Measurements from ENCODE around the gene ABCC4. TPM values are rescaled to one million over a fixed set of nuclear protein-coding genes. Genes with fewer than 3 reads are reported as not detected.

ABCC4 gene
- total and polyA plus RNA-seq, 2 of the 13 experiments (the other 11 are each of a cell fraction or from before 2014, with no cell fraction given): 4.2 to 11.3 TPM

- TF ChIP-seq ARID3A (IDR thresholded peaks at IDR 0.05; ENCODE audit: low read depth, low read length): no peak
- no peak for TF ChIP-seq ZFP82 (CRISPR knock-in tag; IDR thresholded peaks at IDR 0.05; ENCODE audit: borderline replicate concordance)
- TF ChIP-seq ZNF24 (IDR thresholded peaks at IDR 0.05): no peak
- no peak for TF ChIP-seq AGO1 (IDR thresholded peaks at IDR 0.05; ENCODE audit: low read depth, low read length, poor library complexity, severe bottlenecking)
- TF ChIP-seq PCBP2 (optimal IDR thresholded peaks at IDR 0.05; ENCODE audit: low read depth, low read length, poor library complexity, severe bottlenecking): no peak
- no peak for TF ChIP-seq SNAI1 (CRISPR knock-in tag; IDR thresholded peaks at IDR 0.05; ENCODE audit: borderline replicate concordance)
- TF ChIP-seq EEA1 (CRISPR knock-in tag; IDR thresholded peaks at IDR 0.05; ENCODE audit: borderline replicate concordance): no peak
- no peak for TF ChIP-seq FOXA3 (CRISPR knock-in tag; IDR thresholded peaks at IDR 0.05)
- no peak for TF ChIP-seq ZNF30 (CRISPR knock-in tag; IDR thresholded peaks at IDR 0.05)
- no peak for TF ChIP-seq HNF1A (IDR thresholded peaks at IDR 0.05; ENCODE audit: low read depth)
- TF ChIP-seq HNF1A (CRISPR knock-in tag; IDR thresholded peaks at IDR 0.05; ENCODE audit: borderline replicate concordance): no peak
- 0 out of 2 replicates have a peak, but pooled peaks have one; percentile 26 for TF ChIP-seq ZNF678 (CRISPR knock-in tag; IDR thresholded peaks at IDR 0.05)
- TF ChIP-seq CCAR2 (optimal IDR thresholded peaks at IDR 0.05; ENCODE audit: low read depth, low read length): no peak
- 0 out of 2 replicates have a peak, but pooled peaks have one; percentile 12 for TF ChIP-seq RERE (CRISPR knock-in tag; IDR thresholded peaks at IDR 0.05; ENCODE audit: low read depth)
- TF ChIP-seq KMT2B (CRISPR knock-in tag; IDR thresholded peaks at IDR 0.05): no peak
- peak; percentile 57 for TF ChIP-seq SKI (IDR thresholded peaks at IDR 0.05; ENCODE audit: partially characterized antibody)
- TF ChIP-seq ZNF720 (CRISPR knock-in tag; IDR thresholded peaks at IDR 0.05): no peak
Observed at GRCh38 chr13:95301183-95301967, at the start of gene ABCC4 (continued).

Measured in HepG2 (cell line).